Astrocyte (in vitro differentiated cells and primary cell): ENCODE data around the gene ABCC2. TPM values are rescaled to one million over a fixed set of nuclear protein-coding genes. Genes with fewer than 3 reads are reported as not detected.

Experiments
- DNase-seq: peaks from one replicate; pipeline ENCODE4 v3.0.0-alpha.2; 2010; ENCODE audit warnings: low read depth
- FAIRE-seq: peaks from 2 replicates; lab custom pipeline; 2011; peaks lifted over from hg19 to GRCh38; lab: Jason Lieb, UNC
- H2AFZ ChIP-seq: 2 replicates; pipeline ENCODE4 v1.6.0; 2012; ENCODE audit warnings: low read depth, low read length, inconsistent platforms
- H3K27ac ChIP-seq: 2 replicates; pipeline ENCODE4 v1.5.1; 2011; ENCODE audit warnings: low read depth, low read length, inconsistent platforms
- H3K27me3 ChIP-seq: 2 replicates; pipeline ENCODE4 v1.6.0; 2011; ENCODE audit warnings: low read length, inconsistent platforms; ENCODE audit not compliant: insufficient read depth
- H3K36me3 ChIP-seq: 2 replicates; pipeline ENCODE4 v1.5.1; 2011; ENCODE audit warnings: low read length, inconsistent platforms; ENCODE audit not compliant: insufficient read depth
- H3K4me1 ChIP-seq: 2 replicates; pipeline ENCODE4 v1.5.1; 2011; ENCODE audit warnings: low read length, inconsistent platforms; ENCODE audit not compliant: insufficient read depth
- H3K4me2 ChIP-seq: 2 replicates; pipeline ENCODE4 v1.6.0; 2012; ENCODE audit warnings: low read length, inconsistent platforms
- H3K4me3 ChIP-seq: 2 replicates; pipeline ENCODE4 v1.5.1; 2011; ENCODE audit warnings: low read depth, mild to moderate bottlenecking, low read length, inconsistent platforms; ENCODE audit not compliant: insufficient read depth
- H3K79me2 ChIP-seq: 2 replicates; pipeline ENCODE4 v1.6.0; 2012; ENCODE audit warnings: mild to moderate bottlenecking, low read length, inconsistent platforms; ENCODE audit not compliant: insufficient read depth
- H3K9ac ChIP-seq: 2 replicates; pipeline ENCODE4 v1.6.0; 2012; ENCODE audit warnings: mild to moderate bottlenecking, low read length, inconsistent platforms
- H3K9me3 ChIP-seq: 2 replicates; pipeline ENCODE4 v1.5.1; 2012; ENCODE audit warnings: low read depth, mild to moderate bottlenecking, low read length, inconsistent platforms; ENCODE audit not compliant: insufficient read depth
- H4K20me1 ChIP-seq: 2 replicates; pipeline ENCODE4 v1.6.0; 2012; ENCODE audit warnings: low read length, inconsistent platforms; ENCODE audit not compliant: insufficient read depth
- H3K27ac Mint-ChIP-seq: one replicate; pipeline ENCODE4 v1.8.0; 2021; ENCODE audit warnings: mild to moderate bottlenecking, mixed read lengths; ENCODE audit not compliant: unreplicated experiment
- H3K27me3 Mint-ChIP-seq: one replicate; pipeline ENCODE4 v1.8.0; 2021; ENCODE audit warnings: low read depth, mixed read lengths; ENCODE audit not compliant: unreplicated experiment
- H3K36me3 Mint-ChIP-seq: one replicate; pipeline ENCODE4 v1.8.0; 2021; ENCODE audit warnings: low read depth, mixed read lengths; ENCODE audit not compliant: unreplicated experiment
- H3K4me1 Mint-ChIP-seq: one replicate; pipeline ENCODE4 v1.8.0; 2021; ENCODE audit warnings: low read depth, mixed read lengths; ENCODE audit not compliant: unreplicated experiment
- H3K4me3 Mint-ChIP-seq: one replicate; pipeline ENCODE4 v1.8.0; 2021; ENCODE audit warnings: mild to moderate bottlenecking, moderate library complexity, mixed read lengths; ENCODE audit not compliant: unreplicated experiment
- H3K9me3 Mint-ChIP-seq: one replicate; pipeline ENCODE4 v1.8.0; 2021; ENCODE audit warnings: mild to moderate bottlenecking, mixed read lengths; ENCODE audit not compliant: unreplicated experiment
- CTCF ChIP-seq: IDR thresholded peaks from 2 replicates; pipeline ENCODE4 v1.5.1; 2011; ENCODE audit warnings: low read depth, mild to moderate bottlenecking, inconsistent platforms, low read length, moderate library complexity; ENCODE audit not compliant: insufficient read depth
- EZH2 ChIP-seq: IDR thresholded peaks from 2 replicates; pipeline ENCODE4 v1.6.1; 2012; ENCODE audit warnings: mild to moderate bottlenecking, low read length, inconsistent platforms; ENCODE audit not compliant: insufficient read depth
- total RNA-seq: library from RNA; stranded (reverse); gene quantifications from 2 replicates; pipeline ENCODE4 v1.2.1, GENCODE V29; 2021

Gene ABCC2
- total RNA-seq, 1 donor from 2014 or later: 0.59 TPM

GRCh38 chr10:99791831-99792230 lies 9.4 kb downstream of the ABCC2 start:
- Mint-ChIP-seq H3K36me3 (no peaks in the 10 kb centered on the region), H3K27ac (no peak overlapping the region), H3K4me1 (no peaks in the 10 kb centered on the region), H3K9me3 (peaks cover 4% of the 10 kb centered on the region), H3K4me3 (no peak overlapping the region), H3K27me3 (peaks cover 5% of the 10 kb centered on the region)
- no peak overlapping the region for H3K9ac ChIP-seq
- no peak for FAIRE-seq
- H3K4me2 ChIP-seq: no peak overlapping the region
- no peak overlapping the region for H3K27ac ChIP-seq
- H3K4me1 ChIP-seq: peaks cover 6% of the 10 kb centered on the region
- H3K27me3 ChIP-seq: no peaks in the 10 kb centered on the region
- H3K79me2 ChIP-seq: no peaks in the 10 kb centered on the region
- no peaks in the 10 kb centered on the region for H4K20me1 ChIP-seq
- H3K4me3 ChIP-seq: no peak overlapping the region
- no peak for DNase-seq
- no peaks in the 10 kb centered on the region for H3K36me3 ChIP-seq
- no peak overlapping the region for H2AFZ ChIP-seq
- TF ChIP-seq CTCF: no peak
- TF ChIP-seq EZH2: no peak
- no peaks in the 10 kb centered on the region for H3K9me3 ChIP-seq

- no peaks in the 10 kb centered on the region for H3K79me2 ChIP-seq
- no peak overlapping the region for H3K4me3 Mint-ChIP-seq
- no peak overlapping the region for H3K9ac ChIP-seq
- H3K4me2 ChIP-seq: no peak overlapping the region
- H3K9me3 Mint-ChIP-seq: no peaks in the 10 kb centered on the region
- H3K36me3 Mint-ChIP-seq: no peaks in the 10 kb centered on the region
- no peaks in the 10 kb centered on the region for H3K4me1 Mint-ChIP-seq
- no peak overlapping the region for H3K27ac Mint-ChIP-seq
- H3K4me1 ChIP-seq: peaks cover 5% of the 10 kb centered on the region
- no peaks in the 10 kb centered on the region for H3K36me3 ChIP-seq
- no peaks in the 10 kb centered on the region for H3K9me3 ChIP-seq
- DNase-seq (no peak), FAIRE-seq (no peak)
- H2AFZ ChIP-seq: no peak overlapping the region
- H3K4me3 ChIP-seq: no peak overlapping the region
- no peaks in the 10 kb centered on the region for H3K27me3 ChIP-seq
- no peaks in the 10 kb centered on the region for H4K20me1 ChIP-seq
- no peak overlapping the region for H3K27ac ChIP-seq
- peaks cover 5% of the 10 kb centered on the region for H3K27me3 Mint-ChIP-seq
- TF ChIP-seq CTCF: no peak
- TF ChIP-seq EZH2: no peak
Measured at GRCh38 chr10:99793819-99794218, 11.4 kb downstream of the ABCC2 start.

DNA sequence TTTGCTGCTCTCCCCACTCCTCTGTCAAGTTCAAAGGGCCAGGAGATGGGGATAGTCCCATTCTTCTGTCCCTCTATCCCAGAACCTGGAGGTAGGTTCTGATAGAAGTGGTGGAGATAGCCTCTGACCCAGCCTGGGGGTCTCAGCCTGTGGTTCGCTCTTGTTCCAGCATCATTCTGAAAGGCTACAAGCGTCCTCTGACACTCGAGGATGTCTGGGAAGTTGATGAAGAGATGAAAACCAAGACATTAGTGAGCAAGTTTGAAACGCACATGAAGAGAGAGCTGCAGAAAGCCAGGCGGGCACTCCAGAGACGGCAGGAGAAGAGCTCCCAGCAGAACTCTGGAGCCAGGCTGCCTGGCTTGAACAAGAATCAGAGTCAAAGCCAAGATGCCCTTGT lies 14.5 kb downstream of the ABCC2 start:
- FAIRE-seq (no peak), DNase-seq (no peak)
- no peaks in the 10 kb centered on the region for H4K20me1 ChIP-seq
- H3K36me3 ChIP-seq: no peaks in the 10 kb centered on the region
- Mint-ChIP-seq H3K36me3 (no peaks in the 10 kb centered on the region), H3K4me3 (no peak overlapping the region), H3K9me3 (no peaks in the 10 kb centered on the region), H3K27me3 (peaks cover 9% of the 10 kb centered on the region), H3K4me1 (no peaks in the 10 kb centered on the region), H3K27ac (no peak overlapping the region)
- H3K4me1 ChIP-seq: no peaks in the 10 kb centered on the region
- H3K79me2 ChIP-seq: no peaks in the 10 kb centered on the region
- no peak overlapping the region for H2AFZ ChIP-seq
- H3K4me3 ChIP-seq: no peak overlapping the region
- no peak overlapping the region for H3K27ac ChIP-seq
- no peak overlapping the region for H3K9ac ChIP-seq
- H3K27me3 ChIP-seq: no peaks in the 10 kb centered on the region
- TF ChIP-seq CTCF: no peak
- TF ChIP-seq EZH2: no peak
- H3K9me3 ChIP-seq: no peaks in the 10 kb centered on the region
- no peak overlapping the region for H3K4me2 ChIP-seq
